Activated naive CD4-positive, alpha-beta T cell treated with anti-CD3 and anti-CD28 coated beads, Interleukin-2, amount 50 U/mL, for 72 hours (primary cell): ENCODE results near the gene NEURL1. TPM values are rescaled to one million over a fixed set of nuclear protein-coding genes. Genes with fewer than 3 reads are reported as not detected.
"Not testable (repeated sequence)": the region's sequence is repeated elsewhere in the genome, so short reads cannot be mapped to it uniquely, and the experiment has no call there.

Experiments
- ATAC-seq, 2 donors: fragments of 150-1000 bp; cut with Tn5 transposase; 2 replicates each; pipeline ENCODE4 v1.10.0; 2021; ENCODE audit warnings: mild to moderate bottlenecking in 2 of 2, moderate library complexity in 2 of 2
- DNase-seq, 2 donors: peaks; one replicate each; pipeline ENCODE4 v3.0.0; 2021 to 2022; ENCODE audit warnings: low spot score in 2 of 2
- H3K27ac Mint-ChIP-seq, 2 donors: one replicate each; pipeline ENCODE4 v1.8.0; 2022; ENCODE audit warnings: mild to moderate bottlenecking in 2 of 2, mixed read lengths in 2 of 2
- H3K36me3 Mint-ChIP-seq, 2 donors: one replicate each; pipeline ENCODE4 v1.8.0; 2022; ENCODE audit warnings: mixed read lengths in 2 of 2
- H3K9me3 Mint-ChIP-seq, 2 donors: one replicate each; pipeline ENCODE4 v1.8.0; 2022; ENCODE audit warnings: mixed read lengths in 2 of 2
- total RNA-seq, 2 donors: library from RNA; stranded (reverse); gene quantifications; one replicate each; pipeline ENCODE4 v1.2.3, GENCODE V29; 2022

The NEURL1 gene
- total RNA-seq, 2 donors from 2014 or later, result 0.87 to 2.4 TPM

- not testable (repeated sequence) for H3K9me3 Mint-ChIP-seq, DNase-seq, H3K27ac Mint-ChIP-seq, ATAC-seq, H3K36me3 Mint-ChIP-seq
Observed at GRCh38 chr10:103607051-103607450, 113.5 kb downstream of the NEURL1 start.

- H3K36me3 Mint-ChIP-seq, ATAC-seq, H3K9me3 Mint-ChIP-seq, DNase-seq, H3K27ac Mint-ChIP-seq: not testable (repeated sequence)
Observed at GRCh38 chr10:103608056-103608455, 114.6 kb downstream of the NEURL1 start.

GRCh38 chr10:103609231-103610082, 116.0 kb downstream of the NEURL1 start:
- no peak for ATAC-seq
- Mint-ChIP-seq H3K9me3 (no peaks in the 10 kb centered on the region), H3K36me3 (peaks cover 0 to 4% of the 10 kb centered on the region in 2 donors), H3K27ac (no peak overlapping the region)
- no peak for DNase-seq

- no peak for DNase-seq
- Mint-ChIP-seq H3K36me3 (peaks cover 4 to 5% of the 10 kb centered on the region in 2 donors), H3K9me3 (no peaks in the 10 kb centered on the region), H3K27ac (no peak overlapping the region)
- ATAC-seq, result no peak
Observed at GRCh38 chr10:103610083-103610472, 116.6 kb downstream of the NEURL1 start.

- no peak for ATAC-seq
- no peaks in the 10 kb centered on the region for H3K9me3 Mint-ChIP-seq
- H3K27ac Mint-ChIP-seq, result no peak overlapping the region
- H3K36me3 Mint-ChIP-seq, result peaks cover under 1 to 5% of the 10 kb centered on the region in 2 donors
- no peak for DNase-seq
Observed at GRCh38 chr10:103610921-103611511, 117.5 kb downstream of the NEURL1 start.

- H3K27ac Mint-ChIP-seq, result no peak overlapping the region
- peaks cover 0 to 5% of the 10 kb centered on the region in 2 donors for H3K36me3 Mint-ChIP-seq
- DNase-seq (no peak), ATAC-seq (no peak)
- H3K9me3 Mint-ChIP-seq, result no peaks in the 10 kb centered on the region
Observed at GRCh38 chr10:103612462-103613365, 119.2 kb downstream of the NEURL1 start.

GRCh38 chr10:103613616-103614015, 120.1 kb downstream of the NEURL1 start:
- Mint-ChIP-seq H3K9me3 (no peaks in the 10 kb centered on the region), H3K27ac (peak overlapping the region in 1 of 2 donors; percentile 15), H3K36me3 (peaks cover 0 to 5% of the 10 kb centered on the region in 2 donors)
- no peak for ATAC-seq
- no peak for DNase-seq

GRCh38 chr10:103614306-103615158, 121.0 kb downstream of the NEURL1 start:
- ATAC-seq, result no peak
- DNase-seq, result no peak
- Mint-ChIP-seq H3K27ac (peak overlapping the region in 1 of 2 donors; percentile 81), H3K9me3 (no peaks in the 10 kb centered on the region), H3K36me3 (peaks cover 0 to 5% of the 10 kb centered on the region in 2 donors)

- Mint-ChIP-seq H3K9me3 (no peaks in the 10 kb centered on the region), H3K27ac (peak overlapping the region in 1 of 2 donors; percentile 28), H3K36me3 (peaks cover 0 to 5% of the 10 kb centered on the region in 2 donors)
- ATAC-seq (no peak), DNase-seq (no peak)
Observed at GRCh38 chr10:103616705-103617601, 123.4 kb downstream of the NEURL1 start.

GRCh38 chr10:103617602-103618385, 124.3 kb downstream of the NEURL1 start:
- Mint-ChIP-seq H3K36me3 (peaks cover 0 to 5% of the 10 kb centered on the region in 2 donors), H3K27ac (peak overlapping the region in 1 of 2 donors; percentile 28), H3K9me3 (no peaks in the 10 kb centered on the region)
- no peak for DNase-seq
- no peak for ATAC-seq

- Mint-ChIP-seq H3K36me3 (peaks cover 0 to 5% of the 10 kb centered on the region in 2 donors), H3K27ac (no peak overlapping the region), H3K9me3 (no peaks in the 10 kb centered on the region)
- ATAC-seq (no peak), DNase-seq (no peak)
Observed at GRCh38 chr10:103618575-103619423, 125.3 kb downstream of the NEURL1 start.

- ATAC-seq, result no peak
- DNase-seq, result no peak
- Mint-ChIP-seq H3K9me3 (no peaks in the 10 kb centered on the region), H3K27ac (no peak overlapping the region), H3K36me3 (peaks cover 0 to 3% of the 10 kb centered on the region in 2 donors)
Observed at GRCh38 chr10:103619424-103620351, 126.2 kb downstream of the NEURL1 start.

GRCh38 chr10:103620352-103620740, 126.8 kb downstream of the NEURL1 start:
- DNase-seq, result no peak
- ATAC-seq, result no peak
- H3K36me3 Mint-ChIP-seq, result no peaks in the 10 kb centered on the region
- H3K27ac Mint-ChIP-seq, result peak overlapping the region in 1 of 2 donors; percentile 7
- no peaks in the 10 kb centered on the region for H3K9me3 Mint-ChIP-seq
